Measurements from ENCODE around the gene CEP192.

Gene CEP192

GRCh38 chr18:13051159-13051558, 60.0 kb downstream of the CEP192 start:
- no peak for TF ChIP-seq CTCF (IDR thresholded peaks at IDR 0.05; ENCODE audit: insufficient read depth, missing control alignments)
- no peak for DNase-seq (ENCODE audit: insufficient read length, low spot score)
- no peak for FAIRE-seq

GRCh38 chr18:13051950-13052349, 60.8 kb downstream of the CEP192 start:
- TF ChIP-seq CTCF (IDR thresholded peaks at IDR 0.05; ENCODE audit: insufficient read depth, missing control alignments) = no peak
- DNase-seq (ENCODE audit: insufficient read length, low spot score) (no peak), FAIRE-seq (no peak)

GRCh38 chr18:13054336-13054735, 63.2 kb downstream of the CEP192 start:
- no peak for TF ChIP-seq CTCF (IDR thresholded peaks at IDR 0.05; ENCODE audit: insufficient read depth, missing control alignments)
- DNase-seq (ENCODE audit: insufficient read length, low spot score) (no peak), FAIRE-seq (no peak)

- TF ChIP-seq CTCF (IDR thresholded peaks at IDR 0.05; ENCODE audit: insufficient read depth, missing control alignments) = no peak
- FAIRE-seq = no peak
- DNase-seq (ENCODE audit: insufficient read length, low spot score) = no peak
Measured at GRCh38 chr18:13061630-13062189, 70.5 kb downstream of the CEP192 start.

- DNase-seq (ENCODE audit: insufficient read length, low spot score) = no peak
- FAIRE-seq = no peak
- TF ChIP-seq CTCF (IDR thresholded peaks at IDR 0.05; ENCODE audit: insufficient read depth, missing control alignments) = no peak
Measured at GRCh38 chr18:13067124-13067523, 76.0 kb downstream of the CEP192 start.

GRCh38 chr18:13067966-13068365, 76.8 kb downstream of the CEP192 start:
- DNase-seq (ENCODE audit: insufficient read length, low spot score) (no peak), FAIRE-seq (no peak)
- no peak for TF ChIP-seq CTCF (IDR thresholded peaks at IDR 0.05; ENCODE audit: insufficient read depth, missing control alignments)

GRCh38 chr18:13070460-13070859, 79.3 kb downstream of the CEP192 start:
- no peak for FAIRE-seq
- DNase-seq (ENCODE audit: insufficient read length, low spot score) = no peak
- no peak for TF ChIP-seq CTCF (IDR thresholded peaks at IDR 0.05; ENCODE audit: insufficient read depth, missing control alignments)

Data from D721Med (cell line).